Thymus (tissue), 11 donors: Measurements from ENCODE around the gene SUDS3. TPM values are rescaled to one million over a fixed set of nuclear protein-coding genes. Genes with fewer than 3 reads are reported as not detected.

Source experiments
- DNase-seq, 9 donors: peaks; one replicate each; pipeline ENCODE4 v3.0.0-alpha.2; 2013; ENCODE audit warnings: low spot score in 9 of 9, low read depth in 6 of 9, missing footprints in 1 of 9
- H3K27ac ChIP-seq, 2 donors: one replicate each; pipeline ENCODE4 v1.5.1; 2013; ENCODE audit warnings: control low read depth in 1 of 2, low read depth in 1 of 2, low read length in 1 of 2, mild to moderate bottlenecking in 1 of 2, moderate library complexity in 1 of 2
- H3K27me3 ChIP-seq, 2 donors: one replicate each; pipeline ENCODE4 v1.5.1; 2013; ENCODE audit warnings: low read length in 1 of 2; ENCODE audit not compliant: control insufficient read depth in 2 of 2, insufficient read depth in 1 of 2
- H3K36me3 ChIP-seq, 2 donors: one replicate each; pipeline ENCODE4 v1.5.1; 2013; ENCODE audit warnings: low read length in 1 of 2, mild to moderate bottlenecking in 1 of 2, moderate library complexity in 1 of 2; ENCODE audit not compliant: control insufficient read depth in 2 of 2, insufficient read depth in 2 of 2
- H3K4me1 ChIP-seq, 2 donors: one replicate each; pipeline ENCODE4 v1.5.1; 2013; ENCODE audit warnings: low read length in 2 of 2; ENCODE audit not compliant: control insufficient read depth in 2 of 2, insufficient read depth in 2 of 2
- H3K4me3 ChIP-seq, 2 donors: one replicate each; pipeline ENCODE4 v1.5.1; 2013; ENCODE audit warnings: low read length in 2 of 2, control low read depth in 1 of 2, mild to moderate bottlenecking in 1 of 2
- H3K9me3 ChIP-seq, 2 donors: one replicate each; pipeline ENCODE4 v1.5.1; 2013; ENCODE audit warnings: low read length in 1 of 2, mild to moderate bottlenecking in 1 of 2; ENCODE audit not compliant: control insufficient read depth in 2 of 2, insufficient read depth in 1 of 2
- WGBS: extraction: QIAGEN DNeasy Blood & Tissue Kit; methylation state at CpG from one replicate; pipeline ENCODE4 v1.1.7; 2013; 5-methylcytosine and 5-hydroxymethylcytosine counted together
- polyA plus RNA-seq: library from polyadenylated mRNA; stranded (reverse); fragments of 200-250 nt; gene quantifications from one replicate; pipeline ENCODE4 v1.2.3, GENCODE V29; 2013
- total RNA-seq: library from RNA; stranded (reverse); fragments of 120-200 nt; gene quantifications from one replicate; pipeline ENCODE4 v1.2.4, GENCODE V29; 2013
- donor health status: healthy.

Gene SUDS3
- total and polyA plus RNA-seq, 2 donors = 19.3 to 21.8 TPM

DNA sequence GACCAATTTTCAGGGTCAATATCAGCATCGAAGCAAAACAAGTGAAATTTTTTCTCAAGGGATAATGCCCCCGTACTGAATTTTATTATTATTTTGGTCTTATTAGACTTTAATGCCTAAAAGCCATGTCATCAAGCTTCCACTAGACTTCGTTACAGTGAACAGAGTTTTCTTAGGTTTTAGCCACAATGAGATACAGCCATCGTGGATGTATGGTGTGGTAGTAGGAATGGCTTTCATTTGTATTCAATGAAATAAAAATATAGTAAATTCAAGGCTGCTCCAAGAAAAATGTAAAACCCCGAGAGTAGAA, 15.3 kb upstream of the SUDS3 start:
- no peak for DNase-seq
- no peak overlapping the region for H3K27ac ChIP-seq
- H3K4me3 ChIP-seq = no peak overlapping the region
- no peaks in the 10 kb centered on the region for H3K9me3 ChIP-seq
- H3K27me3 ChIP-seq = no peaks in the 10 kb centered on the region
- H3K4me1 ChIP-seq = peaks cover 0 to 10% of the 10 kb centered on the region in 2 donors
- no peaks in the 10 kb centered on the region for H3K36me3 ChIP-seq
- WGBS = 97% methylated on average over 5 of the region's 5 CpGs

DNA sequence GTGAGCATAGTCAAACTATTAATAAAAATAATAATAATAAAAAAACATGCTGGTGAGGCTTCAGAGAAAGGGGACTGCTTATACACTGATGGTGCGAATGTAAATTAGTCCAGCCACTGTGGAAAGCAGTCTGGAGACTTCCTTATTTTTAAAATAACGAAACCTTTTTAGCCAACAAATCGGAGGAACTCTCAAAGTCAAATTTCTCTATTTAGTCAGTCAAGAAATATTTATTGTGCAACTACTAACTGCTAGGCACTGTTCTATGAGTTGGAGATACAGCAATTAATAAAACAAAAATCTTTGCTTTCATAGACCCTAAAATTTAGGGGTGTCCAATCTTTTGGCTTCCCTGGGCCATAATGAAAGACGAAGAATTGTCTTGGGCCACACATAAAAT, 14.5 kb upstream of the SUDS3 start:
- no peaks in the 10 kb centered on the region for H3K36me3 ChIP-seq
- DNase-seq = no peak
- no peaks in the 10 kb centered on the region for H3K9me3 ChIP-seq
- H3K4me1 ChIP-seq = peaks cover 0 to 5% of the 10 kb centered on the region in 2 donors
- 95% methylated on average over 4 of the region's 4 CpGs for WGBS
- H3K4me3 ChIP-seq = no peak overlapping the region
- no peak overlapping the region for H3K27ac ChIP-seq
- H3K27me3 ChIP-seq = no peaks in the 10 kb centered on the region

DNA sequence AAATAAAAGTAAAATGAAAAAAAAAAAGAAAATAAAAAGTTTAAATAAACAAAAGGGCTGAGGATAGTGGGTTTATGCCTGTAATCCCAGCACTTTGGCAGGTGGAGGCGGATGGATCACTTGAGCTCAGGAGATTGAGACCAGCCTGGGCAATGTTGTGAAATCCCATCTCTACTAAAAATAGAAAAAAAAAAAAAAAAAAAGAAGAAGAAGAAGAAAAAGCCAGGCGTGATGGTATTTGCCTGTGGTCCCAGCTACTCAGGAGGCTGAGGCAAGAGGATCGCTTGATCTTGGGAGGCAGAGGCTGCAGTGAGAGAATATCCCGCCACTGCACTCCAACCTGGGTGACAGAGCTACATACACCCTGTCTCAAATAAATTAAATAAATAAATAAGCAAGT, 7.5 kb upstream of the SUDS3 start:
- Histone ChIP-seq H3K27me3 (peaks cover 11 to 26% of the 10 kb centered on the region in 2 donors), H3K36me3 (no peaks in the 10 kb centered on the region), H3K4me1 (peaks cover 10 to 11% of the 10 kb centered on the region in 2 donors), H3K9me3 (no peaks in the 10 kb centered on the region), H3K4me3 (no peak overlapping the region), H3K27ac (no peak overlapping the region)
- 97% methylated on average over 4 of the region's 4 CpGs for WGBS
- no peak for DNase-seq

DNA sequence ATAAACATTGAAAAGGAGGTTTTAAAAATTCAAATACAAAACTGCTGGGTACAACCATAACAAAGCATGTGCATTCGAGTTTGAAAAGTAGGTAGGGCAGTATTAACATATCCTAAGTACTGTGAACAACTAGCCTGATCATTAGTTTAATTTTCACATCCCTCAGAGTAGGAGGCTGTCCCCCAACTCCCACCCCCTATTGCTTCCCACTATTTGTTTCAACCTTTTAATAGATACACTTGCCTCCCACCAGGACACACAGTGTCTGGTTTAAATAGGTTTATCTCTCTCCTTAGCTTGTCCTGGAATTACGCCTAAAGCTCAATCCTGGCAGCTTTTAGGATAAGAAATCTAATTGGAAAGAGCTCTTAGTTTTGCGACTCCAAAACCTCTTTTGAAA, 5.8 kb upstream of the SUDS3 start:
- no peak overlapping the region for H3K27ac ChIP-seq
- H3K36me3 ChIP-seq = no peaks in the 10 kb centered on the region
- H3K4me1 ChIP-seq = peaks cover 12 to 13% of the 10 kb centered on the region in 2 donors
- DNase-seq = no peak
- peak overlapping the region in 1 of 2 donors; percentile 91 for H3K4me3 ChIP-seq
- WGBS = 55% methylated on average over 3 of the region's 3 CpGs
- no peaks in the 10 kb centered on the region for H3K9me3 ChIP-seq
- H3K27me3 ChIP-seq = peaks cover 11 to 26% of the 10 kb centered on the region in 2 donors

DNA sequence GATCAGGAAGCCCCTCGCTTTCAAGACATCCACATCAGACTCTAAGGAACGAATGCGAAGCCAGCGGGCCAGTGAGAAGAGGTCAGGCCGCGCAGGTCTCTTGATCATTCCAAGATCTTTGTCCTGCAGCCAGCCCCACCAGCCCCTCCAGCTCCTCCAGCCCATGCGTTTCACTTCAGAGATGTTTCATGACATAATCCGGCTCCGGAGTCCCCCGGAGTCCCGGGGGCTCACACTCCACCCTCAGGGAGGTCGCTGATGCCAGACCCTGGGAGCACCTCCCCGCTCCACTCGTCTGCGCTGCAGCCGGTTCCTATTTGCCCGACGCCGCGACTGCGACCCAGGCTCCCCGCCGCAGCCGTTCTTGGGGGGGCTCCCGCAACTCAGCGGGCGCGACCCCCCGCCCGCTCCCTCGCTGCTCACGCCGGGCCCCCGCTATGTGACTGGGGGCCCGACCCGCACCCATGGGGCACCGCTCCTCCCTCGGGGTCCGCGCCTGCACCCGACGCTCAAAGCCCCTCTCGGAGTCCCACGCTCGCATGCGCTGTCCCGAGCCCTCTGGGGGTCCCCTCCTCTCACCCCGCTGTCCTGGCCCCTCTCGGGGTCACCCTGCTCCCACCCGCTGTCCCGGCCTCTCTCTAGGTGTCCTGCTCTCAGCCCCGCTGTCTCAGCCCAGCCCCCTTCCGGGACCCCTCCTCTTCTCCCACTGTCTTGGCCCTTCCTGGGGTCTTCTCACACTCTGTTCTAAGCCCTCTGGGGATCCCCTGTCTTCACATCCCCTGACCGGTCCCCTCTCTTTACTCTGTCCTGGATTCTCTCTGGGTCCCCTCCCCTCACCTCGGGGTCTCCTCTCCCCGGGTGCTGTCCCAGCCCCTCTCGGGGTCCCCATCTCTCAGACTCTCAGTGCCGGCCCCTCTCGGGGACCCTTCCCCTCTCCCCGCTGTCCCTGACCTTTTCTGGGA, 4.8 kb upstream of the SUDS3 start:
- DNase-seq = peak in 3 of 9 donors; percentile 9 to 27 (median 14)
- Histone ChIP-seq H3K36me3 (no peaks in the 10 kb centered on the region), H3K27me3 (peaks cover 11 to 26% of the 10 kb centered on the region in 2 donors), H3K4me3 (peak overlapping the region; percentile 77 to 91), H3K9me3 (no peaks in the 10 kb centered on the region), H3K4me1 (peaks cover 16 to 18% of the 10 kb centered on the region in 2 donors), H3K27ac (no peak overlapping the region)
- under 1% methylated on average over 60 of the region's 60 CpGs for WGBS

DNA sequence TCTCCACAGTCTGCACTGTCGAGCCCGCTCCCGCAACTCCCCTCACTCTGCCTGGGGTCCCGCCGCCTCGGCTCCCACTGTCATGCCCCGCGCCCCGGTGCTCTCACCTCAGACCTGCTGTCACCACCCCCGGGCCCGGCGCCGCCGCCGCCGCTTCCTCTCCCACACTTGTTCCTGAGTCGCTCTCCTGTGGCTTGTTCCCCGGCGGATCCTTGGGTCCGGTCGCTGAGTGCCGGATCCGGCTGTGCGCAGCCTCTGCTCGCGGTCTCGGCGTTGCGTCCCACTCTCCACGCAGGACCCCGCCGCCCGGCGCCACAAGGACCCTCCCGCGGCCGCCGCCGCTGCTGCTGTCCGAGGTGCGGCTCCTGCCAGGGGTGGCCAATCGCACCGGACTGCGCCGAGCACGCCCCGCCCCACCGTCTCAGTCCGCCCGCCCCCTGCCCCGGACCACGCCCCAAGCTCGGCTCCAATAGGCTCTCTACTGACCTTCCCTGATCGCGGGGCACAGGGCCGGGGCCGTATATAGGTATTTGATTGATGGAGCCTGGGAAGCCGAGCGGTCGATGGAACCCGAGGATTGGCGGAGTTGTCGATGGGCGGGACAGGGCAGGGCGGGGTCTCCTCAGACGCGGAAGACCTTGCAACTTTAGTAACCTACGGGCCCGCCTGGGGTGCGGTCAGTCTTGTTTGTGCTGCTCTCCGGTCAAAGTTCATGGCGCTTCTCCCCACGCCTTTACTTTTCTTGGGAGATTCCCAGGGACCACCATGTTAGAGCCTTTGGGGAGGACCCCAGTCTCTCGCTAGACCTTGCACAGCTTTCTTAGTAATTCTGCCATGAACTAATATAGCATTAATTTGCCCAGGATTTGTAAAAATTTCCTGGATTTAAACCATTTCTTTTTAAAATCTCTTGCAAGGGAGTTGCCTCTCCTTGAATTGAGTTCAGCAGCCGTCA, 3.5 kb upstream of the SUDS3 start, which contains the start of gene TAOK3:
TSS of gene TAOK3 (minus strand) at position 367 of the 955 bp plus-strand sequence. CDS start 117,340 bp downstream, outside the sequence.
- peaks cover 25 to 27% of the 10 kb centered on the region in 2 donors for H3K4me1 ChIP-seq
- peak within 1 kb of the TSS; percentile 77 to 91 for H3K4me3 ChIP-seq
- peak within 1 kb of the TSS; percentile 70 to 88 for H3K27ac ChIP-seq
- peak; percentile 86 to 98 (median 95) for DNase-seq
- WGBS = under 1% methylated on average over 75 of the region's 75 CpGs
- no peaks in the 10 kb centered on the region for H3K36me3 ChIP-seq
- H3K27me3 ChIP-seq = peaks cover 11 to 26% of the 10 kb centered on the region in 2 donors
- no peaks in the 10 kb centered on the region for H3K9me3 ChIP-seq

DNA sequence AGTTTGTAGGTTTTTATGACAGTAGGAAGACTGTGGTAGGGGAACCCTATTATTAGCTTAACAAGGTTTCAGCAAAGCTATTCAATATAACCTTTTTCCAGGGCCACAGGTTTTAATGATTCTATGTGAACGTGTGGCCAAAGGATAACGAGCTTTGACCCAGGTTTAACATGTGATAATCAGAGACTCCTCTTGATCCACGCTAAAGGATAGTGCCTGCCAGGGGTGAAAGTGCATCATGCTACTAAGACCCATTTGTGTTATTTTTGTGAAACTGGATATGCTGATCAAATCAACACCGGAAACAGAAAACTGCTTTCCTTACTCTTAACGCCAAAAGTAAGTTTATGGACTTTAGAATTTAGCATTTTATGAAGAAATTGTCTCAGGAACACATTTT, 2.7 kb upstream of the SUDS3 start:
- H3K36me3 ChIP-seq = no peaks in the 10 kb centered on the region
- 74% methylated on average over 5 of the region's 5 CpGs for WGBS
- peak overlapping the region; percentile 70 to 77 for H3K4me3 ChIP-seq
- peaks cover 11 to 26% of the 10 kb centered on the region in 2 donors for H3K27me3 ChIP-seq
- no peak overlapping the region for H3K27ac ChIP-seq
- peaks cover 25 to 28% of the 10 kb centered on the region in 2 donors for H3K4me1 ChIP-seq
- H3K9me3 ChIP-seq = no peaks in the 10 kb centered on the region
- no peak for DNase-seq

DNA sequence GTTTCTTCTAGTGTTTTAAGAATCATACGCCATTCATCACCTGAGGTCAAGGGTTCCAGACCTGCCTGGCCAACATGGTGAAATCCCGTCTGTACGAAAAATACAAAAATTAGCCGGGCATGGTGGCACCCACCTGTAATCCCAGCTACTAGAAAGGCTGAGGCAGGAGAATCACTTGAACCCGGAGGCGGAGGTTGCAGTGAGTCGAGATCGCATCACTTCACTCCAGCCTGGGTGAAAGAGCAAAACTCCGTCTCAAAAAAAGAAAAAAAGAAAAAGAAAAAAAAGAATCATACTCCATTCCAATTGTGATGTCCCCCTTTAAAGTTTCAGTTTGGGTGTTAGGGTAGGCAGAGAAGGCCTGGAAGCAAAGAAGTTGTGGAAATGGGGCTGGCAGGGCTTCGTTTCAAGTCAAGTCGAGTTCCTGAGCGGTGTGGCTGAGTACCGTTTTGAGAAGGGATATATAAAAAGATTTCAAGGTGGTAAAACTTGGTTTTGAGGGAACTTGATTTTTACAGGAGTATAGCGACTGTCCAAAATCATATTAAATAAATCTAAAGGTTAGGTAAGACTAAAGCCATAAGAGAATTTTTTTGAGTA, 2.1 kb upstream of the SUDS3 start:
- WGBS = 98% methylated on average over 14 of the region's 14 CpGs
- H3K36me3 ChIP-seq = no peaks in the 10 kb centered on the region

More for the DNA sequence above, 2.1 kb upstream of the SUDS3 start:
- no peak for DNase-seq
- no peak overlapping the region for H3K4me3 ChIP-seq
- no peak overlapping the region for H3K27ac ChIP-seq
- peaks cover 25 to 28% of the 10 kb centered on the region in 2 donors for H3K4me1 ChIP-seq
- peaks cover 11 to 26% of the 10 kb centered on the region in 2 donors for H3K27me3 ChIP-seq
- H3K9me3 ChIP-seq = no peaks in the 10 kb centered on the region
